DND-41 (cell line): ENCODE data around the gene ADARB2.

ENCODE experiments used
- ATAC-seq: fragments of 200-7000 bp; cut with Tn5 transposase; 3 replicates; pipeline ENCODE4 v1.9.1; 2021; ENCODE audit warnings: low read depth; ENCODE audit not compliant: insufficient read depth
- DNase-seq: peaks from one replicate; pipeline ENCODE4 v3.0.0-alpha.2; 2020
- H2AFZ ChIP-seq: 2 replicates; pipeline ENCODE4 v1.6.0; 2012; ENCODE audit warnings: low read depth, low read length
- H3K27ac ChIP-seq: 2 replicates; pipeline ENCODE4 v1.5.1; 2012; ENCODE audit warnings: low read length, inconsistent platforms
- H3K27me3 ChIP-seq: fragments of 200-600 bp; sonication (generic); 2 replicates; pipeline ENCODE4 v1.6.0; 2012; ENCODE audit warnings: low read length, mild to moderate bottlenecking, inconsistent platforms; ENCODE audit not compliant: insufficient read depth, poor library complexity
- H3K36me3 ChIP-seq: 2 replicates; pipeline ENCODE4 v1.5.1; 2012; ENCODE audit warnings: low read length, inconsistent platforms; ENCODE audit not compliant: insufficient read depth
- H3K4me1 ChIP-seq: 2 replicates; pipeline ENCODE4 v1.5.1; 2012; ENCODE audit warnings: mild to moderate bottlenecking, low read length; ENCODE audit not compliant: insufficient read depth
- H3K4me2 ChIP-seq: 2 replicates; pipeline ENCODE4 v1.6.0; 2012; ENCODE audit warnings: mild to moderate bottlenecking, moderate library complexity, low read length, inconsistent platforms; ENCODE audit not compliant: insufficient read depth
- H3K4me3 ChIP-seq, 2 experiments: fragments of 200-600 bp in 1 of 2; shearing (Covaris generic) in 1 of 2; 2 replicates each; pipeline ENCODE4 v1.5.1; 2012 to 2016; ENCODE audit warnings: inconsistent platforms in 2 of 2, low read length in 2 of 2, mild to moderate bottlenecking in 2 of 2, low read depth in 1 of 2, moderate library complexity in 1 of 2
- H3K79me2 ChIP-seq: 2 replicates; pipeline ENCODE4 v1.6.0; 2012; ENCODE audit warnings: low read length, inconsistent platforms; ENCODE audit not compliant: insufficient read depth
- H3K9ac ChIP-seq: 2 replicates; pipeline ENCODE4 v1.6.0; 2012; ENCODE audit warnings: low read depth, mild to moderate bottlenecking, inconsistent platforms, low read length, moderate library complexity
- H3K9me3 ChIP-seq: 2 replicates; pipeline ENCODE4 v1.5.1; 2012; ENCODE audit warnings: low read length, moderate library complexity, mild to moderate bottlenecking, inconsistent platforms; ENCODE audit not compliant: insufficient read depth, severe bottlenecking
- H4K20me1 ChIP-seq: 2 replicates; pipeline ENCODE4 v1.6.0; 2012; ENCODE audit warnings: low read length; ENCODE audit not compliant: insufficient read depth
- CTCF ChIP-seq: IDR thresholded peaks from 2 replicates; pipeline ENCODE4 v1.5.1; 2012; ENCODE audit warnings: borderline replicate concordance, low read length, moderate library complexity, mild to moderate bottlenecking; ENCODE audit not compliant: poor library complexity, severe bottlenecking; ENCODE audit errors: extremely low read depth
- EZH2 ChIP-seq: IDR thresholded peaks from 3 replicates; pipeline ENCODE4 v1.6.1; 2012; ENCODE audit warnings: borderline replicate concordance, low read depth, mild to moderate bottlenecking, moderate library complexity, low read length, inconsistent platforms; ENCODE audit not compliant: severe bottlenecking

Gene ADARB2

GRCh38 chr10:1229574-1229973 lies 507.8 kb downstream of the ADARB2 start:
- Histone ChIP-seq H3K4me3 (no peak overlapping the region), H4K20me1 (no peaks in the 10 kb centered on the region; the same call in 1 of the 2 replicates), H3K27me3 (no peaks in the 10 kb centered on the region), H3K4me1 (no peaks in the 10 kb centered on the region), H3K79me2 (no peaks in the 10 kb centered on the region), H3K27ac (no peak overlapping the region), H2AFZ (no peak overlapping the region), H3K9ac (no peak overlapping the region), H3K9me3 (no peaks in the 10 kb centered on the region), H3K4me2 (no peak overlapping the region), H3K36me3 (peaks cover 22% of the 10 kb centered on the region)
- DNase-seq (no peak), ATAC-seq (no peak)
- TF ChIP-seq CTCF (no peak), EZH2 (no peak)

GRCh38 chr10:1229116-1229515 lies 508.2 kb downstream of the ADARB2 start:
- DNase-seq (no peak), ATAC-seq (no peak)
- Histone ChIP-seq H3K27ac (no peak overlapping the region), H4K20me1 (no peaks in the 10 kb centered on the region; the same call in 1 of the 2 replicates), H3K4me3 (no peak overlapping the region), H3K9me3 (no peaks in the 10 kb centered on the region), H3K4me2 (no peak overlapping the region), H3K79me2 (no peaks in the 10 kb centered on the region), H2AFZ (no peak overlapping the region), H3K36me3 (peaks cover 22% of the 10 kb centered on the region), H3K27me3 (no peaks in the 10 kb centered on the region), H3K9ac (no peak overlapping the region), H3K4me1 (no peaks in the 10 kb centered on the region)
- TF ChIP-seq CTCF: no peak
- no peak for TF ChIP-seq EZH2

- H3K27me3 ChIP-seq: no peaks in the 10 kb centered on the region
- DNase-seq (no peak), ATAC-seq (no peak)
- H3K4me3 ChIP-seq: no peak overlapping the region
- no peak overlapping the region for H3K4me2 ChIP-seq
- H3K4me1 ChIP-seq: no peaks in the 10 kb centered on the region
- no peak for TF ChIP-seq CTCF
- no peak for TF ChIP-seq EZH2
- no peak overlapping the region for H2AFZ ChIP-seq
- no peak overlapping the region for H3K27ac ChIP-seq
- no peaks in the 10 kb centered on the region for H3K79me2 ChIP-seq
- no peaks in the 10 kb centered on the region; the same call in 1 of the 2 replicates for H4K20me1 ChIP-seq
- no peaks in the 10 kb centered on the region for H3K9me3 ChIP-seq
- no peak overlapping the region for H3K9ac ChIP-seq
- peaks cover 22% of the 10 kb centered on the region for H3K36me3 ChIP-seq
Observed at GRCh38 chr10:1228467-1228975, 508.8 kb downstream of the ADARB2 start.
